NK-92 treated with Interleukin-12 subunit alpha and Interleukin-12 subunit beta, amount 100 ng/mL, for 24 hours (cell line): ENCODE results near the gene C1orf159.

Source experiments
- DNase-seq: peaks from one replicate; lab custom pipeline; 2025; lab: John Stamatoyannopoulos, UW

C1orf159 gene

GRCh38 chr1:1038694-1039093 is 77.2 kb downstream of the C1orf159 start:
- DNase-seq, result no peak

- DNase-seq, result no peak
These were observed 78.2 kb downstream of the C1orf159 start for GRCh38 chr1:1037366-1038327.

GRCh38 chr1:1035291-1035943 is 80.5 kb downstream of the C1orf159 start:
- no peak for DNase-seq

GRCh38 chr1:1034439-1034781 is 81.5 kb downstream of the C1orf159 start:
- DNase-seq, result no peak

- DNase-seq, result no peak
These were observed 82.0 kb downstream of the C1orf159 start for GRCh38 chr1:1033731-1034438.

GRCh38 chr1:1033009-1033587 is 82.8 kb downstream of the C1orf159 start:
- DNase-seq, result no peak

GRCh38 chr1:1032424-1032823 is 83.5 kb downstream of the C1orf159 start:
- DNase-seq, result no peak
